CD4-positive, alpha-beta T cell (primary cell): ENCODE measurements around the gene ZNF619. TPM values are rescaled to one million over a fixed set of nuclear protein-coding genes. Genes with fewer than 3 reads are reported as not detected.

Source experiments
- ATAC-seq: fragments of 200-7000 bp; cut with Tn5 transposase; one replicate; pipeline ENCODE4 v1.10.0; 2022; ENCODE audit warnings: mild to moderate bottlenecking; ENCODE audit not compliant: poor library complexity
- CTCF ChIA-PET: fragments of 350-600 bp; sonication (Branson Sonifier 250); formaldehyde crosslinking; loops from one replicate; lab custom pipeline; 2021; ENCODE audit warnings: antibody characterized with exemption, inconsistent platforms; lab: Charles Lee
- POLR2A ChIA-PET: fragments of 350-600 bp; sonication (Branson Sonifier 250); formaldehyde crosslinking; loops from one replicate; lab custom pipeline; 2021; ENCODE audit warnings: antibody characterized with exemption, inconsistent platforms; lab: Charles Lee
- DNase-seq, 14 experiments: peaks; one replicate each; pipeline ENCODE4 v3.0.0-alpha.2; 2013 to 2020; ENCODE audit warnings: mixed read lengths in 2 of 14
- H3K27ac ChIP-seq, 2 donors: one replicate each; pipeline versions ENCODE4 v1.5.1 to v1.7.0; 2013; ENCODE audit warnings: low read length in 2 of 2, low read depth in 1 of 2, mild to moderate bottlenecking in 1 of 2
- H3K27me3 ChIP-seq, 2 experiments: 1 replicate in 1 of 2; 2 replicates in 1 of 2; pipeline versions ENCODE4 v1.6.1 to v1.7.0; 2013; ENCODE audit warnings: low read length in 2 of 2, control low read depth in 1 of 2, mild to moderate bottlenecking in 1 of 2, moderate library complexity in 1 of 2; ENCODE audit not compliant: insufficient read depth in 2 of 2, control insufficient read depth in 1 of 2
- H3K36me3 ChIP-seq: one replicate; pipeline ENCODE4 v1.6.1; 2013; ENCODE audit warnings: low read length, control low read depth; ENCODE audit not compliant: insufficient read depth
- H3K4me1 ChIP-seq: one replicate; pipeline ENCODE4 v1.6.1; 2013; ENCODE audit warnings: low read length, control low read depth; ENCODE audit not compliant: insufficient read depth
- H3K4me3 ChIP-seq: one replicate; pipeline ENCODE4 v1.5.1; 2013; ENCODE audit warnings: mild to moderate bottlenecking, low read length, moderate library complexity
- H3K9me3 ChIP-seq, 2 experiments: 1 replicate in 1 of 2; 2 replicates in 1 of 2; pipeline versions ENCODE4 v1.6.1 to v1.7.0; 2013; ENCODE audit warnings: low read length in 2 of 2, mild to moderate bottlenecking in 2 of 2, control low read depth in 1 of 2, moderate library complexity in 1 of 2; ENCODE audit not compliant: control insufficient read depth in 1 of 2, insufficient read depth in 1 of 2
- H3K27ac Mint-ChIP-seq: one replicate; pipeline ENCODE4 v1.8.0; 2020; ENCODE audit warnings: mixed read lengths
- H3K27me3 Mint-ChIP-seq: one replicate; pipeline ENCODE4 v1.8.0; 2021; ENCODE audit warnings: mixed read lengths
- H3K36me3 Mint-ChIP-seq: one replicate; pipeline ENCODE4 v1.8.0; 2021; ENCODE audit warnings: low read depth, mixed read lengths
- H3K4me1 Mint-ChIP-seq: one replicate; pipeline ENCODE4 v1.8.0; 2021; ENCODE audit warnings: low read depth, mixed read lengths
- H3K4me3 Mint-ChIP-seq: one replicate; pipeline ENCODE4 v1.8.0; 2020; ENCODE audit warnings: mild to moderate bottlenecking, mixed read lengths
- H3K9me3 Mint-ChIP-seq: one replicate; pipeline ENCODE4 v1.8.0; 2020; ENCODE audit warnings: mixed read lengths
- CTCF ChIP-seq: fragments of 200-600 bp; IDR thresholded peaks from one replicate; pipeline ENCODE4 v1.8.0; 2022; ENCODE audit warnings: antibody characterized with exemption, mild to moderate bottlenecking
- intact Hi-C, 2 experiments: fragments of 100-400 bp; cut with DNase I in 1 of 2; cut with micrococcal nuclease in 1 of 2; formaldehyde crosslinking; loops; one replicate each; pipeline versions ENCODE4 v1.15.1 to v1.9.0; 2023 to 2025; cut with DNase I, micrococcal nuclease
- total RNA-seq, 174 experiments: library from RNA in 2 of 174; stranded (reverse) in 2 of 174; gene quantifications; one replicate each; pipeline ENCODE4 v1.2.3 and lab custom pipeline; 2021 to 2026

The ZNF619 gene
- total RNA-seq, 2 experiments from 2014 or later: 2.6 to 2.9 TPM

- intact Hi-C loops: no loop called here
- H3K36me3 Mint-ChIP-seq: no peaks in the 10 kb centered on the region
- no peak for ATAC-seq
- no peak overlapping the region for H3K4me3 Mint-ChIP-seq
- TF ChIP-seq CTCF: no peak
- no peak overlapping the region for H3K4me3 ChIP-seq
- H3K4me1 Mint-ChIP-seq: no peaks in the 10 kb centered on the region
- no peak overlapping the region for H3K27ac ChIP-seq
- ChIA-PET CTCF (no interaction called here), POLR2A (no interaction called here)
- no peak for DNase-seq
- H3K36me3 ChIP-seq: no peaks in the 10 kb centered on the region
- H3K4me1 ChIP-seq: no peaks in the 10 kb centered on the region
- H3K27me3 ChIP-seq: no peaks in the 10 kb centered on the region
- no peaks in the 10 kb centered on the region for H3K9me3 Mint-ChIP-seq
- no peaks in the 10 kb centered on the region for H3K27me3 Mint-ChIP-seq
- H3K27ac Mint-ChIP-seq: no peak overlapping the region
- H3K9me3 ChIP-seq: no peaks in the 10 kb centered on the region
These were observed 20.4 kb downstream of the ZNF619 start for GRCh38 chr3:40497288-40497687.

GRCh38 chr3:40499952-40500351 is 23.0 kb downstream of the ZNF619 start:
- H3K9me3 ChIP-seq: no peaks in the 10 kb centered on the region
- intact Hi-C loops: no loop called here
- no peak for DNase-seq
- H3K27ac ChIP-seq: no peak overlapping the region
- Mint-ChIP-seq H3K36me3 (no peaks in the 10 kb centered on the region), H3K4me3 (no peak overlapping the region), H3K27me3 (no peaks in the 10 kb centered on the region), H3K9me3 (no peaks in the 10 kb centered on the region), H3K4me1 (peaks cover 3% of the 10 kb centered on the region), H3K27ac (no peak overlapping the region)
- no peak for ATAC-seq
- no peaks in the 10 kb centered on the region for H3K4me1 ChIP-seq
- ChIA-PET CTCF (no interaction called here), POLR2A (no interaction called here)
- no peaks in the 10 kb centered on the region for H3K36me3 ChIP-seq
- H3K27me3 ChIP-seq: no peaks in the 10 kb centered on the region
- no peak overlapping the region for H3K4me3 ChIP-seq
- no peak for TF ChIP-seq CTCF

- H3K4me1 Mint-ChIP-seq: peaks cover 23% of the 10 kb centered on the region
- H3K4me3 ChIP-seq: no peak overlapping the region
These were observed 25.1 kb downstream of the ZNF619 start for GRCh38 chr3:40502034-40502433.

More at GRCh38 chr3:40502034-40502433, 25.1 kb downstream of the ZNF619 start:
- H3K36me3 ChIP-seq: no peaks in the 10 kb centered on the region
- intact Hi-C loops: no loop called here
- no peaks in the 10 kb centered on the region for H3K9me3 ChIP-seq
- Mint-ChIP-seq H3K36me3 (peaks cover 4% of the 10 kb centered on the region), H3K9me3 (no peaks in the 10 kb centered on the region), H3K4me3 (no peak overlapping the region), H3K27me3 (no peaks in the 10 kb centered on the region), H3K27ac (no peak overlapping the region)
- H3K27ac ChIP-seq: no peak overlapping the region
- POLR2A ChIA-PET: no interaction called here
- ATAC-seq: no peak
- CTCF ChIA-PET: no interaction called here
- no peaks in the 10 kb centered on the region for H3K27me3 ChIP-seq
- H3K4me1 ChIP-seq: peaks cover 7% of the 10 kb centered on the region
- no peak for DNase-seq
- TF ChIP-seq CTCF: no peak
